Activated CD4-positive, alpha-beta memory T cell treated with anti-CD3 and anti-CD28 coated beads for 36 hours (primary cell): Measurements from ENCODE around the gene ADCY2. TPM values are rescaled to one million over a fixed set of nuclear protein-coding genes. Genes with fewer than 3 reads are reported as not detected.

Experiments
- CTCF ChIA-PET: fragments of 350-600 bp; sonication (Branson Sonifier 250); formaldehyde crosslinking; loops from one replicate; lab custom pipeline; 2021; ENCODE audit warnings: antibody characterized with exemption, inconsistent platforms; lab: Charles Lee
- POLR2A ChIA-PET: fragments of 350-600 bp; sonication (Branson Sonifier 250); formaldehyde crosslinking; loops from one replicate; lab custom pipeline; 2021; ENCODE audit warnings: antibody characterized with exemption; lab: Charles Lee
- DNase-seq: peaks from one replicate; pipeline ENCODE4 v3.0.0-alpha.2; 2020
- H3K27ac Mint-ChIP-seq: one replicate; pipeline ENCODE4 v1.8.0; 2021; ENCODE audit warnings: mixed read lengths
- H3K27me3 Mint-ChIP-seq: one replicate; pipeline ENCODE4 v1.8.0; 2021; ENCODE audit warnings: mixed read lengths
- H3K36me3 Mint-ChIP-seq: one replicate; pipeline ENCODE4 v1.8.0; 2021; ENCODE audit warnings: mixed read lengths
- H3K4me1 Mint-ChIP-seq: one replicate; pipeline ENCODE4 v1.8.0; 2021; ENCODE audit warnings: low read depth, mixed read lengths
- H3K4me3 Mint-ChIP-seq: one replicate; pipeline ENCODE4 v1.8.0; 2021; ENCODE audit warnings: mild to moderate bottlenecking, mixed read lengths
- H3K9me3 Mint-ChIP-seq: one replicate; pipeline ENCODE4 v1.8.0; 2021; ENCODE audit warnings: mixed read lengths
- intact Hi-C: fragments of 100-400 bp; cut with micrococcal nuclease; formaldehyde crosslinking; loops from one replicate; pipeline ENCODE4 v1.15.1; 2023
- total RNA-seq, 2 experiments: library from RNA; stranded (reverse); gene quantifications; one replicate each; pipeline ENCODE4 v1.2.3, GENCODE V29; 2021

The ADCY2 gene
- not detected for total RNA-seq

GRCh38 chr5:7395947-7396712, at the start of gene ADCY2:
Gene ADCY2, plus strand, starts transcription at chr5:7396138. Its CDS starts 159 bp downstream, at chr5:7396297.
- Mint-ChIP-seq H3K27me3 (peaks cover 29% of the 10 kb centered on the region), H3K27ac (no peak within 1 kb of the TSS), H3K9me3 (no peaks in the 10 kb centered on the region), H3K4me1 (peaks cover 5% of the 10 kb centered on the region), H3K4me3 (no peak within 1 kb of the TSS), H3K36me3 (peaks cover 1% of the 10 kb centered on the region)
- intact Hi-C loops, result no loop called here
- DNase-seq, result no peak
- POLR2A ChIA-PET, result no interaction called here
- CTCF ChIA-PET, result no interaction called here

GRCh38 chr5:7347377-7347776, 48.6 kb upstream of the ADCY2 start:
- Mint-ChIP-seq H3K9me3 (peaks cover under 1% of the 10 kb centered on the region), H3K4me3 (no peak overlapping the region), H3K27ac (no peak overlapping the region), H3K27me3 (no peaks in the 10 kb centered on the region), H3K36me3 (no peaks in the 10 kb centered on the region), H3K4me1 (no peaks in the 10 kb centered on the region)
- DNase-seq, result no peak
- intact Hi-C loops, result no loop called here
- ChIA-PET POLR2A (no interaction called here), CTCF (no interaction called here)

DNA sequence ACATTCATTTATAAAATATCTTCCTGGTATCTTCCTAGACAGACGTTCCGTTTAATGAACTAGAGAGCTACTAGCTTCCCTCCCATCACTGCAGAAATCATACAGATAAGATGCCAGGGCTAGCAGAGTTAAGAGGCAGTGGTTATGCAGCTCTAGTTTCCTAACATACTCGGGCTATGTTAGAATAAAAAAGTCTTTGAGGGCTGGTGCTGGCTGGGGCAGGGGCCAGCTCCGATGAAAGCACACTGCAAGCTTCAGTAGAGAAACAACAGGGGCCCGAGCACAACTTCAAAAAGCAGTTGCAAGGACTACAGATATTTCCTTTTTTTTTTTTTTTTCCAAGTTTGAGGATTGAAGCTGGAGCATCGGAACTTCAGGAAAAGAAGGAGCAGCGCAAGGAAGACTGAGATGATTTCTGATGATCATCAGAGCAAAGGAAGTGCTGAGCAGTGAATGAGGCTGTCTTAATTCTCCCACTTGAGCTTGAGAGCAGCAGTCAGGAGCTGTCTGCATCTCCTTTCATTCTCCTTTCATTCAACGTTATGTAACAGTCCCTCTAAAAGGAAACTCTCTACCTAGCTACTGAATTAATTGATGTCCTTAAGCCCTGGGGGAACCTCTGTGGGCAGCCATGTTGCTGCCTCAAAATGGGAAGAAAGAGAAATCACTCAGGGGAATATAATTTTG, 47.6 kb upstream of the ADCY2 start:
- ChIA-PET POLR2A (no interaction called here), CTCF (no interaction called here)
- H3K4me1 Mint-ChIP-seq, result no peaks in the 10 kb centered on the region
- H3K4me3 Mint-ChIP-seq, result no peak overlapping the region
- no peak for DNase-seq
- no peaks in the 10 kb centered on the region for H3K36me3 Mint-ChIP-seq
- intact Hi-C loops, result no loop called here
- no peak overlapping the region for H3K27ac Mint-ChIP-seq
- H3K27me3 Mint-ChIP-seq, result no peaks in the 10 kb centered on the region
- H3K9me3 Mint-ChIP-seq, result no peaks in the 10 kb centered on the region

DNA sequence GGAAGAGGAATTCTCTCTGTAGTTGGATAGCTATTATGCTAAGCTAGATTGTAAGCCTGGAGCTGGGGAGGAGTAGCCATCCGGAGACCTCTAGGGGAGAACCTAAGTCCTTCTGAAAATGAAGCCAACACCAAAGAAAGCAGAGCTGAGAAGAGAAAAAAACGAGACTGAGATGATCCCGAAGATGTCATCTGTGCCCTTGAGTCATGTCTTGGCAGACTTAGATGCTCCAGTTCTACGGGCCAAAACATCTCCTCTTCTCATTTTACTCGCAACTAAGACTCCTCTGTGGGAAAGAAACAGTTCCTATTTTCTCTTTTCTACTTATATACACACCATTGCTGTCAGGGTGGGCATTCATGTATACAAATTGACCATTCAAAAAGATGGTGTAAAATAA, 34.3 kb upstream of the ADCY2 start:
- H3K4me3 Mint-ChIP-seq, result no peak overlapping the region
- no peaks in the 10 kb centered on the region for H3K36me3 Mint-ChIP-seq
- no peak overlapping the region for H3K27ac Mint-ChIP-seq
- DNase-seq, result no peak
- no peaks in the 10 kb centered on the region for H3K9me3 Mint-ChIP-seq
- POLR2A ChIA-PET, result no interaction called here
- CTCF ChIA-PET, result no interaction called here
- intact Hi-C loops, result no loop called here
- no peaks in the 10 kb centered on the region for H3K27me3 Mint-ChIP-seq
- no peaks in the 10 kb centered on the region for H3K4me1 Mint-ChIP-seq

DNA sequence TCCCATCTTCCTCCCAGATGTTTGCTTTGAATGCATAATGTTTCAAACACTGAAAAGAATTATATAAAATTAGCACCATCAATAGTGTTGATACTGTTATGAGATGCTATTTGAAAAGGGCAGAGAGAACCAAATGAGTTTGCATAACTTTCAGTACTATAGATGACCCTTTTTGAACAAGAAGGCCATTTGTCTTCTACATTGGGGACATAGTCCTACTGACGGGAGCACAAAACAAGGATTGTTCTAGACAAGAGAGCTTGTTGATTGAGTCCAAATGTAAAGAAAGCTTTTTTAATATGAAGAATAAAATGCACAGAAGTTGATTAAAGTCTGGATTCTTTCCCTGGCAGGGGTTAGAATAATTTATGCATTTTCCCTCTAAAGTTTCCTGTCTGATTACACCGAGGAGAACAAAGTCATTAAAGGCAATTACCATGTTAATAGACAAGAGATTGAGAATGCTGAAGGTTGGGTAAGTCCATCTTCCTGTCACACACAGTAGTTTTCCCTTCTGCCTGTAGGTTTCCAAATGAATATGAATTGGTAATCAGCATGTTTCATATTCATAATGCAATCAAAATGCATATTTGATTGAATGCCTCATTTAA, 32.8 kb upstream of the ADCY2 start:
- no peak overlapping the region for H3K27ac Mint-ChIP-seq
- intact Hi-C loops, result no loop called here
- peaks cover 2% of the 10 kb centered on the region for H3K9me3 Mint-ChIP-seq
- no peaks in the 10 kb centered on the region for H3K4me1 Mint-ChIP-seq
- no peak overlapping the region for H3K4me3 Mint-ChIP-seq
- no peaks in the 10 kb centered on the region for H3K36me3 Mint-ChIP-seq
- ChIA-PET POLR2A (no interaction called here), CTCF (no interaction called here)
- no peaks in the 10 kb centered on the region for H3K27me3 Mint-ChIP-seq
- DNase-seq, result no peak

- Mint-ChIP-seq H3K36me3 (no peaks in the 10 kb centered on the region), H3K27me3 (no peaks in the 10 kb centered on the region), H3K9me3 (peaks cover 4% of the 10 kb centered on the region), H3K4me1 (no peaks in the 10 kb centered on the region), H3K27ac (no peak overlapping the region), H3K4me3 (no peak overlapping the region)
- intact Hi-C loops, result no loop called here
- ChIA-PET CTCF (no interaction called here), POLR2A (no interaction called here)
- DNase-seq, result no peak
Measured at GRCh38 chr5:7364226-7364875, 31.6 kb upstream of the ADCY2 start.

DNA sequence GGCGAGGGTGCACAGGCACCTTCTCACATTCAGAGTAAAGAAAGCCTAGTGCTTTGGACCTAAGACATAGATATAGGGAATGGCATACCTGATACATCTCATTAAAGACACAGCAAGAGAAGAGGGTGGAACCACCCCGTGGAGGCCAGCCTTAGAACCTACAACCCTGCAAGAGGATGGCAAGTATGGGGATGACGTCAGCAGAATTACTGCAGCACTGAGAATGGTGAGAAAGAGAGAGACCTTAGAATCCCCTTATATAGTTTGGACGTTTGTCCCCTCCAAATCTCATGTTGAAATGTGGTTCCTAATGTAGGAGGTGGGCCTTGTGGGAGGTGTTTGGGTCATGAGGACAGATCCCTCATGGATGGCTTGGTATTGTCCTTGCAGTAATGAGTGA, 28.2 kb upstream of the ADCY2 start:
- Mint-ChIP-seq H3K27ac (no peak overlapping the region), H3K27me3 (no peaks in the 10 kb centered on the region), H3K9me3 (peaks cover 4% of the 10 kb centered on the region), H3K4me3 (no peak overlapping the region), H3K36me3 (no peaks in the 10 kb centered on the region), H3K4me1 (no peaks in the 10 kb centered on the region)
- ChIA-PET POLR2A (no interaction called here), CTCF (no interaction called here)
- intact Hi-C loops, result no loop called here
- DNase-seq, result no peak

GRCh38 chr5:7372399-7372798, 23.5 kb upstream of the ADCY2 start:
- no peaks in the 10 kb centered on the region for H3K36me3 Mint-ChIP-seq
- no peaks in the 10 kb centered on the region for H3K4me1 Mint-ChIP-seq
- H3K9me3 Mint-ChIP-seq, result peaks cover 4% of the 10 kb centered on the region
- ChIA-PET POLR2A (no interaction called here), CTCF (no interaction called here)
- H3K27ac Mint-ChIP-seq, result no peak overlapping the region
- H3K4me3 Mint-ChIP-seq, result no peak overlapping the region
- intact Hi-C loops, result no loop called here
- H3K27me3 Mint-ChIP-seq, result no peaks in the 10 kb centered on the region
- DNase-seq, result no peak

DNA sequence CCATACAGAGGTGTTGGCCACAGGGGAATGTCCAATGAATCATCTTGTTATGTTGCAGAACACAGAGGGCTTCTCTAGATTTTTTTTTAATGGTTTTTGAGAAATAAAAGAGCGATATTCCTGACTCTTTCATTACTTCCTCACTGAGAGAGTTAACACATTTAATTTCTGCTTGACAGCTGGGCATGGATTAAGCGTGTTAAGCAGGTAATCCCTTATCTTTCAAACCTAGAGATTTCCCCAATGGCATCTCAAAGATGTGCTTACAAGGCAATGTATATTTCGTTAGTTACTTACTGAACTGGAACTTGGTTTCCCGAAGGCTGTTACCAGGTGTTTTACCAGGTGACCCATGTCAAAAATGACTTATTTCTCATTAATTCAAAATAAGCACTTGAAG, 21.8 kb upstream of the ADCY2 start:
- no peak for DNase-seq
- ChIA-PET POLR2A (no interaction called here), CTCF (no interaction called here)
- H3K4me3 Mint-ChIP-seq, result no peak overlapping the region
- no peaks in the 10 kb centered on the region for H3K9me3 Mint-ChIP-seq
- intact Hi-C loops, result no loop called here
- no peaks in the 10 kb centered on the region for H3K27me3 Mint-ChIP-seq
- no peak overlapping the region for H3K27ac Mint-ChIP-seq
- no peaks in the 10 kb centered on the region for H3K4me1 Mint-ChIP-seq
- H3K36me3 Mint-ChIP-seq, result no peaks in the 10 kb centered on the region

GRCh38 chr5:7375457-7375856, 20.5 kb upstream of the ADCY2 start:
- Mint-ChIP-seq H3K9me3 (no peaks in the 10 kb centered on the region), H3K36me3 (no peaks in the 10 kb centered on the region), H3K4me3 (no peak overlapping the region), H3K4me1 (no peaks in the 10 kb centered on the region), H3K27me3 (no peaks in the 10 kb centered on the region), H3K27ac (no peak overlapping the region)
- ChIA-PET POLR2A (no interaction called here), CTCF (no interaction called here)
- intact Hi-C loops, result no loop called here
- DNase-seq, result no peak

GRCh38 chr5:7376871-7377270, 19.1 kb upstream of the ADCY2 start:
- Mint-ChIP-seq H3K27me3 (peaks cover 3% of the 10 kb centered on the region), H3K27ac (no peak overlapping the region), H3K36me3 (no peaks in the 10 kb centered on the region), H3K4me3 (no peak overlapping the region), H3K4me1 (no peaks in the 10 kb centered on the region), H3K9me3 (no peaks in the 10 kb centered on the region)
- CTCF ChIA-PET, result no interaction called here
- POLR2A ChIA-PET, result no interaction called here
- DNase-seq, result no peak
- intact Hi-C loops, result no loop called here

- DNase-seq, result no peak
- no peaks in the 10 kb centered on the region for H3K9me3 Mint-ChIP-seq
- H3K27me3 Mint-ChIP-seq, result peaks cover 3% of the 10 kb centered on the region
- H3K4me1 Mint-ChIP-seq, result no peaks in the 10 kb centered on the region
- intact Hi-C loops, result no loop called here
- no peaks in the 10 kb centered on the region for H3K36me3 Mint-ChIP-seq
- ChIA-PET CTCF (no interaction called here), POLR2A (no interaction called here)
- no peak overlapping the region for H3K27ac Mint-ChIP-seq
- no peak overlapping the region for H3K4me3 Mint-ChIP-seq
Measured at GRCh38 chr5:7377761-7378160, 18.2 kb upstream of the ADCY2 start.
